Activated naive CD8-positive, alpha-beta T cell (primary cell): ENCODE measurements around the gene ATXN10.

Experiments used
- H3K27ac Mint-ChIP-seq: one replicate; pipeline ENCODE4 v1.8.0; 2021; ENCODE audit warnings: mixed read lengths
- H3K27me3 Mint-ChIP-seq: one replicate; pipeline ENCODE4 v1.8.0; 2021; ENCODE audit warnings: mixed read lengths
- H3K36me3 Mint-ChIP-seq: one replicate; pipeline ENCODE4 v1.8.0; 2021; ENCODE audit warnings: mixed read lengths
- H3K4me1 Mint-ChIP-seq: one replicate; pipeline ENCODE4 v1.8.0; 2021; ENCODE audit warnings: low read depth, mixed read lengths
- H3K4me3 Mint-ChIP-seq: one replicate; pipeline ENCODE4 v1.8.0; 2021; ENCODE audit warnings: mild to moderate bottlenecking, mixed read lengths
- H3K9me3 Mint-ChIP-seq: one replicate; pipeline ENCODE4 v1.8.0; 2021; ENCODE audit warnings: low read depth, mixed read lengths

The ATXN10 gene

GRCh38 chr22:45807156-45807915, 135.7 kb downstream of the ATXN10 start:
- Mint-ChIP-seq H3K4me3 (no peak overlapping the region), H3K9me3 (no peaks in the 10 kb centered on the region), H3K36me3 (peaks cover 11% of the 10 kb centered on the region)

GRCh38 chr22:45812910-45813309, 141.3 kb downstream of the ATXN10 start:
- H3K4me3 Mint-ChIP-seq, result no peak overlapping the region
- no peaks in the 10 kb centered on the region for H3K4me1 Mint-ChIP-seq
- no peak overlapping the region for H3K27ac Mint-ChIP-seq
- H3K9me3 Mint-ChIP-seq, result no peaks in the 10 kb centered on the region
- H3K27me3 Mint-ChIP-seq, result no peaks in the 10 kb centered on the region
- peaks cover 14% of the 10 kb centered on the region for H3K36me3 Mint-ChIP-seq

More at GRCh38 chr22:45807156-45807915, 135.7 kb downstream of the ATXN10 start:
- Mint-ChIP-seq H3K4me1 (no peaks in the 10 kb centered on the region), H3K27ac (no peak overlapping the region), H3K27me3 (no peaks in the 10 kb centered on the region)

GRCh38 chr22:45814198-45814597, 142.6 kb downstream of the ATXN10 start:
- Mint-ChIP-seq H3K9me3 (no peaks in the 10 kb centered on the region), H3K36me3 (peaks cover 14% of the 10 kb centered on the region), H3K4me3 (no peak overlapping the region), H3K27ac (no peak overlapping the region), H3K4me1 (no peaks in the 10 kb centered on the region), H3K27me3 (no peaks in the 10 kb centered on the region)

GRCh38 chr22:45816776-45817175, 145.1 kb downstream of the ATXN10 start:
- peaks cover 17% of the 10 kb centered on the region for H3K36me3 Mint-ChIP-seq
- no peaks in the 10 kb centered on the region for H3K9me3 Mint-ChIP-seq
- H3K4me1 Mint-ChIP-seq, result no peaks in the 10 kb centered on the region
- H3K4me3 Mint-ChIP-seq, result no peak overlapping the region
- H3K27me3 Mint-ChIP-seq, result no peaks in the 10 kb centered on the region
- no peak overlapping the region for H3K27ac Mint-ChIP-seq

- no peaks in the 10 kb centered on the region for H3K9me3 Mint-ChIP-seq
- no peak overlapping the region for H3K27ac Mint-ChIP-seq
Measured at GRCh38 chr22:45817745-45818423, 146.2 kb downstream of the ATXN10 start.

GRCh38 chr22:45818424-45819085, 146.9 kb downstream of the ATXN10 start:
- Mint-ChIP-seq H3K4me3 (no peak overlapping the region), H3K9me3 (no peaks in the 10 kb centered on the region), H3K4me1 (no peaks in the 10 kb centered on the region), H3K27ac (no peak overlapping the region), H3K27me3 (no peaks in the 10 kb centered on the region), H3K36me3 (peaks cover 14% of the 10 kb centered on the region)

More at GRCh38 chr22:45817745-45818423, 146.2 kb downstream of the ATXN10 start:
- Mint-ChIP-seq H3K27me3 (no peaks in the 10 kb centered on the region), H3K4me3 (no peak overlapping the region), H3K4me1 (no peaks in the 10 kb centered on the region), H3K36me3 (peaks cover 14% of the 10 kb centered on the region)

GRCh38 chr22:45819305-45819704, 147.7 kb downstream of the ATXN10 start:
- Mint-ChIP-seq H3K4me1 (no peaks in the 10 kb centered on the region), H3K36me3 (peaks cover 12% of the 10 kb centered on the region), H3K4me3 (no peak overlapping the region), H3K27ac (no peak overlapping the region), H3K9me3 (no peaks in the 10 kb centered on the region), H3K27me3 (no peaks in the 10 kb centered on the region)

- H3K4me3 Mint-ChIP-seq, result no peak overlapping the region
Measured at GRCh38 chr22:45823336-45823735, 151.7 kb downstream of the ATXN10 start.

GRCh38 chr22:45826520-45826919, 154.9 kb downstream of the ATXN10 start:
- Mint-ChIP-seq H3K4me3 (no peak overlapping the region), H3K4me1 (no peaks in the 10 kb centered on the region), H3K36me3 (peaks cover 32% of the 10 kb centered on the region), H3K27ac (no peak overlapping the region), H3K9me3 (no peaks in the 10 kb centered on the region), H3K27me3 (no peaks in the 10 kb centered on the region)

More at GRCh38 chr22:45823336-45823735, 151.7 kb downstream of the ATXN10 start:
- no peak overlapping the region for H3K27ac Mint-ChIP-seq
- H3K27me3 Mint-ChIP-seq, result no peaks in the 10 kb centered on the region
- H3K9me3 Mint-ChIP-seq, result no peaks in the 10 kb centered on the region
- H3K4me1 Mint-ChIP-seq, result no peaks in the 10 kb centered on the region
- peaks cover 29% of the 10 kb centered on the region for H3K36me3 Mint-ChIP-seq

- H3K27me3 Mint-ChIP-seq, result no peaks in the 10 kb centered on the region
- H3K36me3 Mint-ChIP-seq, result peaks cover 34% of the 10 kb centered on the region
- no peaks in the 10 kb centered on the region for H3K4me1 Mint-ChIP-seq
- no peak overlapping the region for H3K27ac Mint-ChIP-seq
- H3K9me3 Mint-ChIP-seq, result no peaks in the 10 kb centered on the region
- no peak overlapping the region for H3K4me3 Mint-ChIP-seq
Measured at GRCh38 chr22:45828841-45829240, 157.2 kb downstream of the ATXN10 start.

- Mint-ChIP-seq H3K4me3 (no peak overlapping the region), H3K36me3 (peaks cover 25% of the 10 kb centered on the region), H3K9me3 (no peaks in the 10 kb centered on the region), H3K4me1 (no peaks in the 10 kb centered on the region), H3K27ac (no peak overlapping the region), H3K27me3 (no peaks in the 10 kb centered on the region)
Measured at GRCh38 chr22:45830531-45831245, 159.1 kb downstream of the ATXN10 start.

- H3K4me1 Mint-ChIP-seq, result no peaks in the 10 kb centered on the region
- H3K4me3 Mint-ChIP-seq, result no peak overlapping the region
- H3K9me3 Mint-ChIP-seq, result no peaks in the 10 kb centered on the region
- H3K27me3 Mint-ChIP-seq, result no peaks in the 10 kb centered on the region
- peaks cover 19% of the 10 kb centered on the region for H3K36me3 Mint-ChIP-seq
- H3K27ac Mint-ChIP-seq, result no peak overlapping the region
Measured at GRCh38 chr22:45831394-45831793, 159.8 kb downstream of the ATXN10 start.

GRCh38 chr22:45832180-45832579, 160.5 kb downstream of the ATXN10 start:
- no peaks in the 10 kb centered on the region for H3K27me3 Mint-ChIP-seq
- no peak overlapping the region for H3K4me3 Mint-ChIP-seq
- no peaks in the 10 kb centered on the region for H3K4me1 Mint-ChIP-seq
- H3K9me3 Mint-ChIP-seq, result no peaks in the 10 kb centered on the region
- H3K36me3 Mint-ChIP-seq, result peaks cover 19% of the 10 kb centered on the region
- peak overlapping the region; percentile 29 for H3K27ac Mint-ChIP-seq

- Mint-ChIP-seq H3K27me3 (no peaks in the 10 kb centered on the region), H3K4me3 (no peak overlapping the region), H3K36me3 (peaks cover 12% of the 10 kb centered on the region), H3K4me1 (no peaks in the 10 kb centered on the region), H3K9me3 (no peaks in the 10 kb centered on the region), H3K27ac (no peak overlapping the region)
Measured at GRCh38 chr22:45832959-45833580, 161.4 kb downstream of the ATXN10 start.
